Measurements from ENCODE around the gene PLCH1. TPM values are rescaled to one million over a fixed set of nuclear protein-coding genes. Genes with fewer than 3 reads are reported as not detected.

The PLCH1 gene
- total and polyA plus RNA-seq, 10 of the 15 experiments (the other 5 are each of a cell fraction or from before 2014, with no cell fraction given), result 0.03 to 0.22 (median 0.04) TPM; not detected in 5

DNA sequence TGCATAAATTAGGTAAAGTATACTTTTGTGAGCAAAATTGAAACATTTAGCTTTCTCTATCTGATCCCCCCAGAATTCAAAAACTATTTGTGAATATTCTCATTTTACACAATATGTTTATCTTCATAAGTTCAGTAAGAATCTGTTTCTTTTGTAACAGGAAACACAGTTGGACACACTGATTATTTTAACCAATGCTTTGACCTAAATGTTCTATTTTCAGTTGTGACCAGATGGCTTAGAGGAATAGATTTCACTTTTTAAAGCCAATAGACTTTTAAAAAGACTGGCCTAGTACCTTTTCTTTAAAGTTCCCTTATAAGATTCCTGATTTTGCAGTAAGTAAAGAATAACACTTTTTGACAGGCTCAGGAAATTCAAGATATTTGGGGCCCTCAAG, 377.4 kb downstream of the PLCH1 start:
- Histone ChIP-seq H3K36me3 (ENCODE audit: control insufficient read depth in 2 of 2, insufficient read depth in 2 of 2, low read length in 1 of 2) (no peaks in the 10 kb centered on the region), H3K4me1 (ENCODE audit: control insufficient read depth, insufficient read depth, low read length) (no peaks in the 10 kb centered on the region), H3K27me3 (replicated peaks in 1 of 2; ENCODE audit: control insufficient read depth in 2 of 2, insufficient read depth in 2 of 2, low read length in 1 of 2) (no peaks in the 10 kb centered on the region), H2AFZ (ENCODE audit: control insufficient read depth, low read depth, low read length) (no peak overlapping the region), H4K20me1 (ENCODE audit: control insufficient read depth, insufficient read depth) (no peaks in the 10 kb centered on the region), H3K9ac (ENCODE audit: control insufficient read depth, insufficient read depth, low read length) (no peak overlapping the region), H3K27ac (ENCODE audit: control insufficient read depth, insufficient read depth) (no peak overlapping the region), H3K9me3 (replicated peaks; ENCODE audit: control insufficient read depth, insufficient read depth, low read length) (no peaks in the 10 kb centered on the region; the same call in 2 of the 3 replicates), H3K4me2 (ENCODE audit: control insufficient read depth, insufficient read depth) (no peak overlapping the region), H3K79me2 (ENCODE audit: control insufficient read depth, insufficient read depth, low read length) (no peaks in the 10 kb centered on the region), H3K4me3 (no peak overlapping the region)
- ChIA-PET SMC1A (ENCODE audit: uncharacterized antibody, unreplicated experiment) (no interaction called here), CTCF (interaction anchor here (1.3 kb wide), 1 partner anchor 15 kb away, joined by 3 read pairs; no protein-coding TSS in a partner anchor), RAD21 (ENCODE audit: unreplicated experiment) (no interaction called here), POLR2A (no interaction called here)
- intact Hi-C loops (cut with micrococcal nuclease; ENCODE audit: unreplicated experiment), result no loop called here
- BruUV-seq (replicated peaks), result no TSS peak
- ATAC-seq (no peak), FAIRE-seq (no peak), DNase-seq (ENCODE audit: low read depth, low spot score) (no peak)
- TF ChIP-seq CREB1 (IDR thresholded peaks at IDR 0.05; ENCODE audit: low read depth), result no peak
- no peak for TF ChIP-seq EZH2 (IDR thresholded peaks at IDR 0.05; ENCODE audit: borderline replicate concordance, control insufficient read depth, low read depth, low read length)
- TF ChIP-seq, protein P1, sequence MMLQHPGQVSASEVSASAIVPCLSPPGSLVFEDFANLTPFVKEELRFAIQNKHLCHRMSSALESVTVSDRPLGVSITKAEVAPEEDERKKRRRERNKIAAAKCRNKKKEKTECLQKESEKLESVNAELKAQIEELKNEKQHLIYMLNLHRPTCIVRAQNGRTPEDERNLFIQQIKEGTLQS (IDR thresholded peaks at IDR 0.05; ENCODE audit: borderline replicate concordance, extremely low read depth, low read depth, low read length), result no peak
- TF ChIP-seq MYB (IDR thresholded peaks at IDR 0.05; ENCODE audit: borderline replicate concordance, low read depth, low read length), result no peak
- TF ChIP-seq BHLHE40 (IDR thresholded peaks at IDR 0.05; ENCODE audit: borderline replicate concordance in 1 of 2, low read depth in 2 of 2, low read length in 1 of 2), result no peak
- no peak for TF ChIP-seq WRNIP1 (IDR thresholded peaks at IDR 0.05; ENCODE audit: borderline replicate concordance, low read depth, low read length)
- no peak for TF ChIP-seq TARDBP (IDR thresholded peaks at IDR 0.05; ENCODE audit: borderline replicate concordance)
- no peak for TF ChIP-seq NR2C1 (IDR thresholded peaks at IDR 0.05)
- TF ChIP-seq, protein P2, sequence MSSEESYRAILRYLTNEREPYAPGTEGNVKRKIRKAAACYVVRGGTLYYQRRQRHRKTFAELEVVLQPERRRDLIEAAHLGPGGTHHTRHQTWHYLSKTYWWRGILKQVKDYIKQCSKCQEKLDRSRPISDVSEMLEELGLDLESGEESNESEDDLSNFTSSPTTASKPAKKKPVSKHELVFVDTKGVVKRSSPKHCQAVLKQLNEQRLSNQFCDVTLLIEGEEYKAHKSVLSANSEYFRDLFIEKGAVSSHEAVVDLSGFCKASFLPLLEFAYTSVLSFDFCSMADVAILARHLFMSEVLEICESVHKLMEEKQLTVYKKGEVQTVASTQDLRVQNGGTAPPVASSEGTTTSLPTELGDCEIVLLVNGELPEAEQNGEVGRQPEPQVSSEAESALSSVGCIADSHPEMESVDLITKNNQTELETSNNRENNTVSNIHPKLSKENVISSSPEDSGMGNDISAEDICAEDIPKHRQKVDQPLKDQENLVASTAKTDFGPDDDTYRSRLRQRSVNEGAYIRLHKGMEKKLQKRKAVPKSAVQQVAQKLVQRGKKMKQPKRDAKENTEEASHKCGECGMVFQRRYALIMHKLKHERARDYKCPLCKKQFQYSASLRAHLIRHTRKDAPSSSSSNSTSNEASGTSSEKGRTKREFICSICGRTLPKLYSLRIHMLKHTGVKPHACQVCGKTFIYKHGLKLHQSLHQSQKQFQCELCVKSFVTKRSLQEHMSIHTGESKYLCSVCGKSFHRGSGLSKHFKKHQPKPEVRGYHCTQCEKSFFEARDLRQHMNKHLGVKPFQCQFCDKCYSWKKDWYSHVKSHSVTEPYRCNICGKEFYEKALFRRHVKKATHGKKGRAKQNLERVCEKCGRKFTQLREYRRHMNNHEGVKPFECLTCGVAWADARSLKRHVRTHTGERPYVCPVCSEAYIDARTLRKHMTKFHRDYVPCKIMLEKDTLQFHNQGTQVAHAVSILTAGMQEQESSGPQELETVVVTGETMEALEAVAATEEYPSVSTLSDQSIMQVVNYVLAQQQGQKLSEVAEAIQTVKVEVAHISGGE (CRISPR knock-in tag; IDR thresholded peaks at IDR 0.05), result no peak
- TF ChIP-seq CREM (IDR thresholded peaks at IDR 0.05; ENCODE audit: low read depth), result no peak
- no peak for TF ChIP-seq ESRRA (IDR thresholded peaks at IDR 0.05; ENCODE audit: low read length)
- TF ChIP-seq ZNF384 (IDR thresholded peaks at IDR 0.05; ENCODE audit: borderline replicate concordance, low read depth, low read length), result no peak
- TF ChIP-seq YY1 (IDR thresholded peaks at IDR 0.05; ENCODE audit: low read depth, low read length), result no peak
- TF ChIP-seq CEBPB (IDR thresholded peaks at IDR 0.05; ENCODE audit: borderline replicate concordance in 1 of 2, low read depth in 2 of 2, low read length in 2 of 2), result no peak
- TF ChIP-seq ZNF207 (IDR thresholded peaks at IDR 0.05; ENCODE audit: borderline replicate concordance), result no peak
- TF ChIP-seq EED (IDR thresholded peaks at IDR 0.05; ENCODE audit: low read depth), result no peak
- no peak for TF ChIP-seq PAX8 (IDR thresholded peaks at IDR 0.05)
- in situ Hi-C loops (cut with MboI), result no loop called here
